Keratinocyte (primary cell): ENCODE data around the gene C21orf91.

Source experiments
- CTCF ChIP-seq, 3 experiments: IDR thresholded peaks in 1 of 3; conservative IDR thresholded peaks in 1 of 3; optimal IDR thresholded peaks in 1 of 3; 2 replicates in 2 of 3; 3 replicates in 1 of 3; pipeline versions ENCODE3 to v1.5.1; 2011; ENCODE audit warnings: low read length in 3 of 3, mild to moderate bottlenecking in 3 of 3, moderate library complexity in 2 of 3, control low read depth in 1 of 3, inconsistent platforms in 1 of 3; ENCODE audit not compliant: insufficient read depth in 2 of 3; ENCODE audit errors: extremely low read depth in 1 of 3
- EZH2 ChIP-seq: IDR thresholded peaks from one replicate; pipeline ENCODE4 v1.6.1; 2012; ENCODE audit warnings: inconsistent platforms, mild to moderate bottlenecking, low read length, moderate library complexity

- TF ChIP-seq CTCF (optimal IDR thresholded peaks at IDR 0.05 in 1 of 3, IDR thresholded peaks at IDR 0.05 in 1 of 3, conservative IDR thresholded peaks at IDR 0.05 in 1 of 3; ENCODE audit: extremely low read depth in 1 of 3, insufficient read depth in 2 of 3, low read length in 3 of 3) (no peak), EZH2 (no peak)
These were observed 47.4 kb upstream of the C21orf91 start for GRCh38 chr21:17866590-17866989.
